A673 (cell line): Measurements from ENCODE around the gene POPDC2. TPM values are rescaled to one million over a fixed set of nuclear protein-coding genes. Genes with fewer than 3 reads are reported as not detected.

Experiments used
- BruUV-seq: library from RNA; stranded (reverse); fragments of 400-500 nt; replicated peaks from 2 replicates; lab custom pipeline; 2021; lab: Mats Ljungman, UMichigan
- CTCF ChIA-PET: fragments of 300-600 bp; sonication (Branson Sonifier 250); formaldehyde crosslinking; loops from one replicate; lab custom pipeline; 2022; ENCODE audit warnings: antibody characterized with exemption; lab: Charles Lee
- POLR2A ChIA-PET: fragments of 300-600 bp; sonication (Branson Sonifier 250); formaldehyde crosslinking; loops from one replicate; lab custom pipeline; 2022; ENCODE audit warnings: antibody characterized with exemption; ENCODE audit not compliant: low non-redundant PET; lab: Charles Lee
- DNase-seq: peaks from one replicate; pipeline ENCODE4 v3.0.0-alpha.2; 2015; ENCODE audit warnings: low spot score
- H3K27ac ChIP-seq: fragments of 200-600 bp; sonication (generic); 2 replicates; pipeline ENCODE4 v1.5.1; 2016; ENCODE audit warnings: mixed run types, low read depth, mild to moderate bottlenecking, mixed read lengths, antibody characterized with exemption, low read length; ENCODE audit not compliant: poor library complexity, severe bottlenecking
- H3K27me3 ChIP-seq: fragments of 200-600 bp; sonication (generic); replicated peaks from 2 replicates; pipeline ENCODE4 v1.6.1; 2017; ENCODE audit warnings: mixed run types, low read depth, mild to moderate bottlenecking, mixed read lengths, antibody characterized with exemption, low read length; ENCODE audit not compliant: insufficient read depth, poor library complexity
- H3K36me3 ChIP-seq: fragments of 200-600 bp; sonication (generic); 2 replicates; pipeline ENCODE4 v1.6.1; 2016; ENCODE audit warnings: mixed run types, mild to moderate bottlenecking, mixed read lengths, antibody characterized with exemption, low read length; ENCODE audit not compliant: insufficient read depth, poor library complexity, severe bottlenecking
- H3K4me1 ChIP-seq: fragments of 200-600 bp; sonication (generic); 2 replicates; pipeline ENCODE4 v1.6.1; 2017; ENCODE audit warnings: mixed run types, mild to moderate bottlenecking, mixed read lengths, antibody characterized with exemption, low read length; ENCODE audit not compliant: insufficient read depth, poor library complexity, severe bottlenecking
- H3K4me3 ChIP-seq: fragments of 200-600 bp; sonication (generic); 2 replicates; pipeline ENCODE4 v1.5.1; 2016; ENCODE audit warnings: low read depth, mixed run types, mild to moderate bottlenecking, mixed read lengths, low read length; ENCODE audit not compliant: poor library complexity, severe bottlenecking
- H3K9me3 ChIP-seq: fragments of 200-600 bp; sonication (generic); 2 replicates; pipeline ENCODE4 v1.6.1; 2016; ENCODE audit warnings: mixed run types, low read depth, mild to moderate bottlenecking, mixed read lengths, antibody characterized with exemption, low read length; ENCODE audit not compliant: poor library complexity, severe bottlenecking
- CTCF ChIP-seq: fragments of 300-800, 200-600 bp; sonication (generic); conservative IDR thresholded peaks from 2 replicates; pipeline ENCODE4 v1.5.1; 2017; ENCODE audit warnings: low read depth, mild to moderate bottlenecking, antibody characterized with exemption, low read length, moderate library complexity, mixed read lengths
- EZH2 ChIP-seq: fragments of 200-600 bp; sonication (generic); IDR thresholded peaks from 2 replicates; pipeline ENCODE4 v1.6.1; 2017; ENCODE audit warnings: borderline replicate concordance, low read depth, mild to moderate bottlenecking, mixed read lengths, antibody characterized with exemption, low read length; ENCODE audit not compliant: poor library complexity, severe bottlenecking
- intact Hi-C: fragments of 100-400 bp; cut with micrococcal nuclease; formaldehyde crosslinking; loops from one replicate; pipeline ENCODE4 v1.10.0; 2022; ENCODE audit not compliant: unreplicated experiment
- total RNA-seq: library from RNA; stranded (reverse); gene quantifications from 2 replicates; pipeline ENCODE4 v1.2.3, GENCODE V29; 2021

The POPDC2 gene
- total RNA-seq, 1 experiment from 2014 or later: 0.99 TPM

DNA sequence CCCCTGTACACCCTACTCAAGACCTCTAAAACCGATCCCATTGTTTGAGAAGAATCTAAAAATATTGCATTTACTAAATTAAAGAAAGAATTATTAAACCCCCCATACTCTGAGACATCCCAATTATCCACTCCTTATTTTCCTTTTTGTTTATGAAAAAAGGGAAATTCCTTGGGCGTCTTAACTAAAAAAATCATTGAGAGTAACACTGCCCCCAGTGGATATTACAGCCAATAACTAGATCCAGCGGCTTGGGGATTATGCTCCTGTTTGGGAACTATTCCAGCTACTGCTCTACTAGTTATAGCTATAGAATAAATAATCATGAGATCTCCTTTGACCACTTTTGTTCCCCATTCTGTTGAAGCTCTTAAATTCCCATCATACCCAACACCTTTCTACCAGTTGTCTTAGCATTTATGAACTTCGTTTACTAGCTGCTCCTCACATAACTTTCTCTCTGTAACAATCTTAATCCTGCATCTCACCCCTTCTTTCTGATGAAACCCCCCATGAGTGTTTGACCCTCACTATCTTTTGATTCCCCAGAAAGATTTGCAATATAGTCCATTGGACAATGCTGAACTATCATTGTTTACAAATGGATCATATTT is 29.8 kb upstream of the POPDC2 start:
- peak; percentile 54 for DNase-seq
- no peaks in the 10 kb centered on the region for H3K36me3 ChIP-seq
- CTCF ChIA-PET: no interaction called here
- BruUV-seq: no TSS peak
- TF ChIP-seq CTCF (peak; percentile 66), EZH2 (no peak)
- H3K27me3 ChIP-seq: peaks cover 7% of the 10 kb centered on the region
- POLR2A ChIA-PET: no interaction called here
- no peak overlapping the region for H3K27ac ChIP-seq
- H3K4me1 ChIP-seq: no peaks in the 10 kb centered on the region
- intact Hi-C loops: no loop called here
- H3K4me3 ChIP-seq: no peak overlapping the region
- H3K9me3 ChIP-seq: no peaks in the 10 kb centered on the region

GRCh38 chr3:119683421-119683820 is 23.0 kb upstream of the POPDC2 start:
- ChIA-PET POLR2A (no interaction called here), CTCF (no interaction called here)
- no peaks in the 10 kb centered on the region for H3K4me1 ChIP-seq
- no peak overlapping the region for H3K4me3 ChIP-seq
- no peak for TF ChIP-seq CTCF
- no peak for TF ChIP-seq EZH2
- BruUV-seq: no TSS peak
- no peaks in the 10 kb centered on the region for H3K36me3 ChIP-seq
- no peaks in the 10 kb centered on the region for H3K9me3 ChIP-seq
- intact Hi-C loops: loop anchor here (5.0 kb wide), 1 partner anchor 406 kb away; no protein-coding TSS in a partner anchor
- no peak for DNase-seq
- no peaks in the 10 kb centered on the region for H3K27me3 ChIP-seq
- H3K27ac ChIP-seq: no peak overlapping the region

GRCh38 chr3:119681279-119681678 is 20.9 kb upstream of the POPDC2 start:
- DNase-seq: peak; percentile 36
- Histone ChIP-seq H3K27me3 (no peaks in the 10 kb centered on the region), H3K27ac (no peak overlapping the region), H3K4me1 (peaks cover under 1% of the 10 kb centered on the region), H3K36me3 (no peaks in the 10 kb centered on the region), H3K4me3 (no peak overlapping the region), H3K9me3 (no peaks in the 10 kb centered on the region)
- ChIA-PET CTCF (interaction anchor here (0.5 kb wide), 1 partner anchor 345 kb away, joined by 7 read pairs; no protein-coding TSS in a partner anchor), POLR2A (no interaction called here)
- no TSS peak for BruUV-seq
- intact Hi-C loops: loop anchor here (2.0 to 5.0 kb wide), 3 partner anchors 258 to 796 kb away; no protein-coding TSS in a partner anchor
- peak; percentile 53 for TF ChIP-seq CTCF
- no peak for TF ChIP-seq EZH2
